Esophagus muscularis mucosa (tissue), 3 donors: Measurements from ENCODE around the gene GALM.

Source experiments
- CTCF ChIP-seq, 3 experiments: fragments of 200-600 bp in 2 of 3; fragments of 450-650 bp in 1 of 3; sonication (generic) in 2 of 3; IDR thresholded peaks; one replicate each; pipeline ENCODE4 v1.5.1; 2017 to 2019; ENCODE audit warnings: antibody characterized with exemption in 3 of 3, mild to moderate bottlenecking in 2 of 3, moderate library complexity in 1 of 3
- POLR2A ChIP-seq: fragments of 450-650 bp; IDR thresholded peaks from one replicate; pipeline ENCODE4 v1.6.1; 2017; ENCODE audit warnings: antibody characterized with exemption, moderate library complexity, mild to moderate bottlenecking, low read depth

- TF ChIP-seq CTCF (IDR thresholded peaks at IDR 0.05) = no peak
- no peak for TF ChIP-seq POLR2A
Observed at GRCh38 chr2:38692636-38693318, 26.9 kb downstream of the GALM start.
